HG02623 (cell line): ENCODE data around the gene ADAM19.

Experiments used
- ATAC-seq: cut with Tn5 transposase; IDR thresholded peaks from one replicate; pipeline ENCODE4 v1.9.1; 2021; ENCODE audit warnings: moderate library complexity; ENCODE audit not compliant: unreplicated experiment

The ADAM19 gene

DNA sequence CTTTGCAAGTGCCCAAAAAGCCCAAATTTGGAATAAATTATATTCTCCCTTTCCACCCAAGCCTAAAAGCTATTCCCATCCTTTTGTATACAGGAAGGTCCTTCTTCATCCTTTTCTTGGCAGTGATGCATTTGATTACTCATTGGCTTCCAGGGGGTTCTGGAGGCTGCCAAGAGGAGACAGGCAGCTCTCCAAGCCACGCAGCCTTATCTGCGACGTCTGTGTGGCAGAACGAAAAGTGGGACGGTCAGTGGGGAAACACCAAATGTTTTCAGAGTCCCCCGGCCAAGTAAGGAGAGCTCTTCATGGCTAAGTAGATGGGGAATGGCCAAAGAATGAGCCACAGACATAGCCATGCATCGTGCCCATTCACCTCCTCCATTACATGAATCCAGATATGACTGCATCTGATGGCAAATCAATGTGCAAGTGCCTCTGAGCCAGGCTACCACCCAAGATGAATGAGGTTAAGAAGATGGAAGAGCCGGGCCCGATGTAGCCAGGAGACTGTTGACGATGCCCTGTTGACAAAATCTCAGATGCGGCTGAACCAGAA lies 12.1 kb downstream of the ADAM19 start:
- no peak for ATAC-seq

DNA sequence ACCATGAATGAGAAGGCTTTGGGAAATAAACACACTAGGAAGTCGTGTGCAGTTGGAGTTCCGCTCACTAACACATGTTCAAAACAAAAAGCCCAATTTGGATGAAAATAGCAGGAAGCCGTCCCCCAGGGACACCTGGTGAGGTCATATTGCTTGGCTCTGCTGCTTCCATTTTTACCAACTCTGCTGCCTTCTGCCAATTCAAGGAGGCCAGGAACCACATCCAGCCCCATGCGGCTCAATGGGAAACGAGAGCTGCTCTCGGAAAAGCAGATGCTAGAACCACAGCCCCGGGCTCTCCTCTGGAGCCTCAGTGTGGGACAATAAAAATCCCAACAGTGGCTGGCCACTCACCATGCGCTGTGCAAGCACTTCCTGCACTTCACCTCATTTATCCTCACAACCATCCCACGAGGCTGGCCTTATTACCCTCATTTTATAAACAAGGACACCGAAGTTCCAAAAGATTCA lies 13.4 kb downstream of the ADAM19 start:
- ATAC-seq, result no peak

GRCh38 chr5:157561110-157561509 lies 14.5 kb downstream of the ADAM19 start:
- no peak for ATAC-seq

DNA sequence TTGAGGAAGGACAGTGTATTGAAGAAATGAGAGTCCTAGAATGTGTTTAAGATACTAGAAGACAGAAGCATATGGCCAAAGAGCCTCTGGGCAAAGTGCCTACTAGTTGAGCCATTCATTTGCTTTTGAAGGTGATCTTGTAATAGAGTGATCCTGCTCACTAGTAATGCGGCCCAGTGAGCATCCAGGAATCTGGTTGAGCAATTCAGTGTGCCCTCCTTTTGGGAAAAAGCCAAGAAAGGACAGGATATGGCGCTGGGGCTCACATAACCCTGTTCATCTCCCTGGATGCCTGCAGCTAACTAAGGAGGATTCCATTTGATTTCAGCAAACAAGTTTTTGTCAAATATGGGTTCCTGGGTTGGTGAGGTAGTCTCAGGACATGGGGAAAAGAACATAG lies 16.3 kb downstream of the ADAM19 start:
- no peak for ATAC-seq

DNA sequence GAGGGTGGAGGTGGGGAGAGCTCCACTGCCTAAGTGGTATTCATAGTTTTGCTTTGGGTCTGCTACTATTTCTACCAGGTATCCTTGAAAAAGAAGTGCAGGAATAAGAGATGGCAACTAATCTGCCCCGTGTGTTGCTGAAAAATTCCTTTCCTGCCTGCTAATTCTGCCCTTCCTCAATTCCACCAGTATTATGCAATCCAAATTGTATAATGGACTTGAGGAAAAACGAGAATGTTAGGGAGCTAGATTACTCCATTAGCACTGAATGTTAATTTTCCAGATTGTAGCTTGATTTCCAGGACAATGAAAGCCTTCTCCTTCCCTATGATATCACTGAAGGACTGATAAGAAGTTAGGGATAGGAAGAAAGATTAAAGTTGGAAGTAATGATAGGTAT lies 16.9 kb downstream of the ADAM19 start:
- no peak for ATAC-seq

DNA sequence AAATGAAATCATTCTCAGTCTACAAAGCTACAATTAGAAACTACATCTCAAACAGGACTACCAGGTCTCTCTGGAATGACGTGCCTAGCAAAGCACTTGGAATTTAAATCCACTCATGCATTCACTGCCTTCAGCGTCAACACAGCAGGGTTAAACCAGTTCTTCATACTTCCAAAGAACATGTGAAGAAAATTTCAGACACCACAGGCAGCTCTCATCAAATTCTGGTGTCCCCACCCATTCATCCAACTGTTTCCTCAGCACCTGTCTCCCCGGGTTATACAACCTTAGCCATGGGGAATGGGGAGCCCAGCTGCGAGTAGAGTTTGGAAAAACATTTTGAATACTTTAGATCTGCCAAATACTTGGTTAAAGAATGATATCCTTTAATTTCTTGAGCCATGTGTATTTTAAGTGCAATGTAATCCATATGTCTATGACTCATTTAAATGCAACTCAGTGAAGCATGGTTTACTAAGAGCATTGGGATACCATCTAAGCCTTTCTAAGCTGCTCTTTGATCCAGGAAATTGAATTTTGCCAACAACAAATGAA lies 17.5 kb downstream of the ADAM19 start:
- no peak for ATAC-seq

- ATAC-seq, result no peak
Measured at GRCh38 chr5:157556615-157557418, 18.8 kb downstream of the ADAM19 start.

GRCh38 chr5:157555037-157555640 lies 20.4 kb downstream of the ADAM19 start:
- ATAC-seq, result no peak

GRCh38 chr5:157554179-157555036 lies 21.2 kb downstream of the ADAM19 start:
- no peak for ATAC-seq

DNA sequence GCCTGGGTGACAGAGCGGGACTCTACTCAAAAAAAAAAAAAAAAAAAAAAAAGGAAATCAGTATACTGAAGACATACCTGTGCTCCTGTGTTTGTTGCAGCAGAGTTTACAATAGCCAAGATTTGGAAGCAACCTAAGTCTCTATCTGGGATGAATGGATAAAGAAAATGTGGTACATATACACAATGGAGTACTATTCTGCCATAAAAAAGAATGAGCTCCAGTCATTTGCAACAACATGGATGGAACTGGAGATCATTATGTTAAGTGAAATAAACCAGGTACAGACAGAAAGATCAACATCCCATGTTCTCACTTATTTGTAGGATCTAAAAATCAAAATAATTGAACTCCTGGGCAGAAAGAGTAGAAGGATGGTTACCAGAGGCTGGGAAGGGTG lies 22.9 kb downstream of the ADAM19 start:
- no peak for ATAC-seq

- no peak for ATAC-seq
Measured at GRCh38 chr5:157550663-157551062, 24.9 kb downstream of the ADAM19 start.

DNA sequence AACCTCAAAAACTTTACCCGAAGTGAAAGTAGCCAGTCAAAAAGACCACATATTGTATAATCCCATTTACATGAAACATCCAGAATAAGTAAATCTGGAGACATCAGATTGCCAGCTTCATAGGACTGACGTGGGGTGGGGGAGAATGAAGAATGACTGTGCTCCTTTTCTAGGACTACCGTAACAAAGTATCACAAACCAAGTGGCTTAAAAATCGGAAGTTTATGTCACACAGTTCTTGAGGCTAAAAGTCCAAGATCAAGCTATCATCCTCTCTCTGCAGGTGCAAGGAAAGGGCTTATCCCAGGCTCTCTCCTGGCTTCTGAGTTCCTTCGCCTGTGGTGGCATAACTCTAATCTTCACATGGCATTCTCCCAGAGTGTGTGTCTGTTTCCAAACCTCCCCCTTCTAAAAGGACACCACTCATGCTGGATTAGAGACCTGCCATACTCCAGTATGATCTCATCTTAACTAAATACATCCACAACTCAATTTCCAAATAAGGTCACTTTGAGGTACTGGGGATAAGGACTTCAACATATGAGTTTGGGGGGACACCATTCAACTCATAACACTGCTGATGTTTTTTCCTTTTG lies 25.5 kb downstream of the ADAM19 start:
- ATAC-seq, result no peak

DNA sequence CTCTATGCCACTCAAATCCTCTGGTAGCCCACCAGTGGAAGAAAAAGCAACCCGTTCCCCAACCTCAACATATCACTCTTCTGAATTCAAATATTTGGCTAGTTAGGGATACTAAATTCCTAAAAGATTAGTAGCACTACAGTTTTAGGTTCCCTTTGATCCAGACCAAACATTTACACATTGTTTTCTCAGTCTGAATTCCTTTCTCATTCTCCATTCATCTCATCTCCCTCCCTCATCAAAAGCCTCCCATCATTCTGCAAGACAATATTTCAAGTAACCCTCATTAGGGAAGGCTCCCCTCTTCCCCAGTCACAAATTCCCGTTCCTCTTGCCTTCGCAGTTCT lies 26.3 kb downstream of the ADAM19 start:
- ATAC-seq, result no peak

- no peak for ATAC-seq
Measured at GRCh38 chr5:157548513-157549282, 26.9 kb downstream of the ADAM19 start.

DNA sequence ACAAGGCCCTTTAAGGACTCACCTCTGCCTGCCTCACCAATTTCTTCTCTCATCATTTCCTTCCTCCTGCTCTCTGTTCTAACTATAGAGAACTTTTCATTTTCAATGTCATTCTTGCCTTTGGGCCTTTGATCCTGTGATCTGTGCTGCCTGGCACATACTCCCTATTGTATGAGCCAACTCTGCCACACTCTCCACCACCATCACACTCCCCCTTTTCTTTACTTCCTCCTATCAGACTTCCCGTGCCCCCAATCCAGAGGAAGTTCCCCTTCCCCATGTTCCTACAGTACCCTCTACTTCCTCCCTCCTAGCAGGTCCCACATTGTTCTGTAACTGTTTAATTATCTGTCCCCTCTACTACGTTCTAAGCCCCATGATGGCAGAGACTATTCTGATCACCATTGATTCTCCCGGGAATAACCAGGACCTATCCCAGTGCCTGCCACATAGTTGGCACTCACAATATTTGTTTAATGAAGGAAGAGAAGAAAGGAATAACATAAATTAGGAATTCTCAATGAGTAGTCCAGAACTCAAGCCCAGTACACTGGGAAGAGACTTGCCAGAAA lies 27.5 kb downstream of the ADAM19 start:
- no peak for ATAC-seq

GRCh38 chr5:157546456-157547100 lies 29.0 kb downstream of the ADAM19 start:
- ATAC-seq, result no peak

GRCh38 chr5:157545610-157546310 lies 29.8 kb downstream of the ADAM19 start:
- no peak for ATAC-seq

GRCh38 chr5:157544623-157544989 lies 31.0 kb downstream of the ADAM19 start:
- no peak for ATAC-seq
